ENCODE results near the gene DNAJB11. TPM values are rescaled to one million over a fixed set of nuclear protein-coding genes. Genes with fewer than 3 reads are reported as not detected.
A peak's percentile ranks its signal among the peaks of the same experiment; 100 is the strongest.

The DNAJB11 gene
- total and polyA plus RNA-seq, 2 of the 4 experiments (the other 2 are of a cell fraction): 27.4 to 48.6 TPM

- 28% methylated on average over 6 of the region's 21 CpGs; no CpG with 5 or more reads in 1 of the 2 experiments for WGBS, 2 experiments (ENCODE audit: extremely low coverage in 2 of 2, insufficient read length in 1 of 2)
- Histone ChIP-seq H4K5ac (ENCODE audit: low read depth, low read length) (peak overlapping the region; percentile 28; the same call in 1 of the 2 replicates), H3K4me3 (ENCODE audit: insufficient read depth, low read depth, low read length) (peak overlapping the region; percentile 81), H3K4ac (ENCODE audit: low read depth, low read length) (peak overlapping the region; percentile 75), H2BK120ac (ENCODE audit: low read depth, low read length) (no peak overlapping the region), H3K79me1 (ENCODE audit: low read depth in 1 of 2, low read length in 2 of 2) (peaks cover 19 to 42% of the 10 kb centered on the region in 2 experiments), H2BK5ac (ENCODE audit: low read depth, low read length, poor library complexity, severe bottlenecking) (no peak overlapping the region), H3K14ac (replicated peaks; ENCODE audit: low read depth, low read length) (peak overlapping the region; percentile 72), H3K9me3 (ENCODE audit: control insufficient read depth, insufficient read depth, low read length) (no peaks in the 10 kb centered on the region), H4K91ac (ENCODE audit: insufficient read depth, low read depth, low read length) (0 out of 2 replicates have a peak overlapping the region, but pooled peaks have one; percentile 9), H3K4me1 (ENCODE audit: control insufficient read depth, insufficient read depth, low read length) (peaks cover 6% of the 10 kb centered on the region; the same call in 1 of the 2 replicates), H3K27me3 (ENCODE audit: control insufficient read depth, insufficient read depth, low read length) (no peaks in the 10 kb centered on the region), H3K9me1 (ENCODE audit: insufficient read depth, low read length) (0 out of 2 replicates have a peak, but pooled peaks cover 2% of the 10 kb centered on the region), H3K18ac (ENCODE audit: low read depth, low read length) (no peak overlapping the region), H2BK15ac (ENCODE audit: low read depth, low read length) (no peak overlapping the region), H2BK20ac (ENCODE audit: low read depth, low read length) (no peak overlapping the region), H2AFZ (replicated peaks; ENCODE audit: low read length, poor library complexity) (peak overlapping the region; percentile 100), H3K9ac (ENCODE audit: low read depth, low read length) (peak overlapping the region; percentile 61), H2AK5ac (ENCODE audit: low read depth, low read length) (no peak overlapping the region; the same call in none of the 2 replicates), H3K36me3 (ENCODE audit: control insufficient read depth, insufficient read depth, low read length) (peaks cover 7% of the 10 kb centered on the region), H4K8ac (ENCODE audit: low read depth in 2 of 2, low read length in 2 of 2) (peak overlapping the region; percentile 23 to 61; a peak in 3 of 4 replicates), H3K27ac (ENCODE audit: insufficient read depth, low read length) (peak overlapping the region; percentile 58; the same call in 1 of the 2 replicates), H3K56ac (ENCODE audit: extremely low read depth, insufficient read depth, low read length) (no peak overlapping the region), H2AK9ac (replicated peaks; ENCODE audit: low read depth, low read length, poor library complexity) (peak overlapping the region; percentile 88), H3K23ac (ENCODE audit: low read depth, low read length) (peak overlapping the region; percentile 65), H3K4me2 (ENCODE audit: low read depth, low read length) (peak overlapping the region; percentile 100), H4K20me1 (ENCODE audit: insufficient read depth, low read length) (no peaks in the 10 kb centered on the region)
- in situ Hi-C loops (cut with MboI; ENCODE audit: low sequenced_read_pairs): no loop called here
- no TSS peak for BruUV-seq (replicated peaks)
- TF ChIP-seq BHLHE40 (IDR thresholded peaks at IDR 0.05; ENCODE audit: low read depth, low read length): no peak
- TF ChIP-seq, protein P1, sequence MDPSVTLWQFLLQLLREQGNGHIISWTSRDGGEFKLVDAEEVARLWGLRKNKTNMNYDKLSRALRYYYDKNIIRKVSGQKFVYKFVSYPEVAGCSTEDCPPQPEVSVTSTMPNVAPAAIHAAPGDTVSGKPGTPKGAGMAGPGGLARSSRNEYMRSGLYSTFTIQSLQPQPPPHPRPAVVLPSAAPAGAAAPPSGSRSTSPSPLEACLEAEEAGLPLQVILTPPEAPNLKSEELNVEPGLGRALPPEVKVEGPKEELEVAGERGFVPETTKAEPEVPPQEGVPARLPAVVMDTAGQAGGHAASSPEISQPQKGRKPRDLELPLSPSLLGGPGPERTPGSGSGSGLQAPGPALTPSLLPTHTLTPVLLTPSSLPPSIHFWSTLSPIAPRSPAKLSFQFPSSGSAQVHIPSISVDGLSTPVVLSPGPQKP (IDR thresholded peaks at IDR 0.05; ENCODE audit: borderline replicate concordance, low read depth, low read length): no peak
- TF ChIP-seq, protein P2, sequence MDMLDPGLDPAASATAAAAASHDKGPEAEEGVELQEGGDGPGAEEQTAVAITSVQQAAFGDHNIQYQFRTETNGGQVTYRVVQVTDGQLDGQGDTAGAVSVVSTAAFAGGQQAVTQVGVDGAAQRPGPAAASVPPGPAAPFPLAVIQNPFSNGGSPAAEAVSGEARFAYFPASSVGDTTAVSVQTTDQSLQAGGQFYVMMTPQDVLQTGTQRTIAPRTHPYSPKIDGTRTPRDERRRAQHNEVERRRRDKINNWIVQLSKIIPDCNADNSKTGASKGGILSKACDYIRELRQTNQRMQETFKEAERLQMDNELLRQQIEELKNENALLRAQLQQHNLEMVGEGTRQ (IDR thresholded peaks at IDR 0.05; ENCODE audit: low read depth, low read length): no peak
- TF ChIP-seq, protein P3, sequence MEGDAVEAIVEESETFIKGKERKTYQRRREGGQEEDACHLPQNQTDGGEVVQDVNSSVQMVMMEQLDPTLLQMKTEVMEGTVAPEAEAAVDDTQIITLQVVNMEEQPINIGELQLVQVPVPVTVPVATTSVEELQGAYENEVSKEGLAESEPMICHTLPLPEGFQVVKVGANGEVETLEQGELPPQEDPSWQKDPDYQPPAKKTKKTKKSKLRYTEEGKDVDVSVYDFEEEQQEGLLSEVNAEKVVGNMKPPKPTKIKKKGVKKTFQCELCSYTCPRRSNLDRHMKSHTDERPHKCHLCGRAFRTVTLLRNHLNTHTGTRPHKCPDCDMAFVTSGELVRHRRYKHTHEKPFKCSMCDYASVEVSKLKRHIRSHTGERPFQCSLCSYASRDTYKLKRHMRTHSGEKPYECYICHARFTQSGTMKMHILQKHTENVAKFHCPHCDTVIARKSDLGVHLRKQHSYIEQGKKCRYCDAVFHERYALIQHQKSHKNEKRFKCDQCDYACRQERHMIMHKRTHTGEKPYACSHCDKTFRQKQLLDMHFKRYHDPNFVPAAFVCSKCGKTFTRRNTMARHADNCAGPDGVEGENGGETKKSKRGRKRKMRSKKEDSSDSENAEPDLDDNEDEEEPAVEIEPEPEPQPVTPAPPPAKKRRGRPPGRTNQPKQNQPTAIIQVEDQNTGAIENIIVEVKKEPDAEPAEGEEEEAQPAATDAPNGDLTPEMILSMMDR (conservative IDR thresholded peaks at IDR 0.05; ENCODE audit: low read depth, low read length): no peak
- no peak for TF ChIP-seq SMC3 (IDR thresholded peaks at IDR 0.05; ENCODE audit: low read depth, low read length)
- no peak for DNase-seq
- ATAC-seq (ENCODE audit: low read depth): no peak
- ChIA-PET POLR2A (ENCODE audit: unreplicated experiment) (interaction anchor here (0.6 kb wide), 1 partner anchor 639 kb away, joined by 4 read pairs; no protein-coding TSS in a partner anchor), CTCF (interaction anchor here (1.0 kb wide), 1 partner anchor 46 kb away, joined by 5 read pairs; no protein-coding TSS in a partner anchor)
- intact Hi-C loops (cut with micrococcal nuclease): loop anchor here (10.0 kb wide), 1 partner anchor 214 kb away; the partner anchor contains the start of gene EIF4A2
- dilution Hi-C loops (cut with HindIII; ENCODE audit: low sequenced_read_pairs, unreplicated experiment): no loop called here
Observed at GRCh38 chr3:186570941-186571643, 572 bp downstream of the DNAJB11 start.

Data from IMR-90 (cell line).